Measurements from ENCODE around the gene PRG2. TPM values are rescaled to one million over a fixed set of nuclear protein-coding genes. Genes with fewer than 3 reads are reported as not detected.

PRG2 gene
- under 1 TPM; 0.45 to 0.60 TPM for polyA plus RNA-seq

- Histone ChIP-seq H3K36me3 (ENCODE audit: control insufficient read depth in 2 of 2, insufficient read depth in 2 of 2, low read length in 1 of 2) (no peaks in the 10 kb centered on the region), H3K9me3 (ENCODE audit: control insufficient read depth in 2 of 2, insufficient read depth in 1 of 2, low read depth in 1 of 2, low read length in 1 of 2) (no peaks in the 10 kb centered on the region), H3K27me3 (ENCODE audit: control insufficient read depth in 1 of 2, insufficient read depth in 2 of 2, low read length in 2 of 2) (no peaks in the 10 kb centered on the region), H3K4me3 (ENCODE audit: low read depth in 1 of 2, low read length in 2 of 2) (no peak within 1 kb of the TSS), H3K27ac (ENCODE audit: low read depth in 2 of 2, low read length in 1 of 2) (no peak within 1 kb of the TSS), H3K4me1 (ENCODE audit: control insufficient read depth in 2 of 2, insufficient read depth in 2 of 2, low read length in 1 of 2) (no peaks in the 10 kb centered on the region)
- 78 to 84% methylated on average over 2 of the region's 2 CpGs for WGBS, 2 donors
Observed at GRCh38 chr11:57390535-57390934, at the start of gene PRG2. TSS of gene PRG2 (minus strand) at chr11:57390650. CDS start at chr11:57389944, 706 bp downstream.

- no peaks in the 10 kb centered on the region for H3K27me3 ChIP-seq (ENCODE audit: control insufficient read depth in 1 of 2, insufficient read depth in 2 of 2, low read length in 2 of 2)
- H3K4me3 ChIP-seq (ENCODE audit: low read depth in 1 of 2, low read length in 2 of 2), result no peak overlapping the region
- no peak overlapping the region for H3K27ac ChIP-seq (ENCODE audit: low read depth in 2 of 2, low read length in 1 of 2)
- H3K9me3 ChIP-seq (ENCODE audit: control insufficient read depth in 2 of 2, insufficient read depth in 1 of 2, low read depth in 1 of 2, low read length in 1 of 2), result no peaks in the 10 kb centered on the region
- no peaks in the 10 kb centered on the region for H3K4me1 ChIP-seq (ENCODE audit: control insufficient read depth in 2 of 2, insufficient read depth in 2 of 2, low read length in 1 of 2)
- 80 to 85% methylated on average over 6 of the region's 6 CpGs for WGBS, 2 donors
- no peaks in the 10 kb centered on the region for H3K36me3 ChIP-seq (ENCODE audit: control insufficient read depth in 2 of 2, insufficient read depth in 2 of 2, low read length in 1 of 2)
Observed at GRCh38 chr11:57439786-57440185, 49.3 kb upstream of the PRG2 start.

GRCh38 chr11:57438345-57439285 is 48.2 kb upstream of the PRG2 start:
- 82 to 86% methylated on average over 12 of the region's 12 CpGs for WGBS, 2 donors
- no peaks in the 10 kb centered on the region for H3K9me3 ChIP-seq (ENCODE audit: control insufficient read depth in 2 of 2, insufficient read depth in 1 of 2, low read depth in 1 of 2, low read length in 1 of 2)
- H3K27me3 ChIP-seq (ENCODE audit: control insufficient read depth in 1 of 2, insufficient read depth in 2 of 2, low read length in 2 of 2), result no peaks in the 10 kb centered on the region
- no peak overlapping the region for H3K27ac ChIP-seq (ENCODE audit: low read depth in 2 of 2, low read length in 1 of 2)
- no peaks in the 10 kb centered on the region for H3K4me1 ChIP-seq (ENCODE audit: control insufficient read depth in 2 of 2, insufficient read depth in 2 of 2, low read length in 1 of 2)
- H3K36me3 ChIP-seq (ENCODE audit: control insufficient read depth in 2 of 2, insufficient read depth in 2 of 2, low read length in 1 of 2), result no peaks in the 10 kb centered on the region
- H3K4me3 ChIP-seq (ENCODE audit: low read depth in 1 of 2, low read length in 2 of 2), result no peak overlapping the region

GRCh38 chr11:57436031-57436430 is 45.6 kb upstream of the PRG2 start:
- no peaks in the 10 kb centered on the region for H3K9me3 ChIP-seq (ENCODE audit: control insufficient read depth in 2 of 2, insufficient read depth in 1 of 2, low read depth in 1 of 2, low read length in 1 of 2)
- WGBS, 2 donors, result 77 to 83% methylated on average over 7 of the region's 7 CpGs
- H3K27ac ChIP-seq (ENCODE audit: low read depth in 2 of 2, low read length in 1 of 2), result no peak overlapping the region
- no peaks in the 10 kb centered on the region for H3K4me1 ChIP-seq (ENCODE audit: control insufficient read depth in 2 of 2, insufficient read depth in 2 of 2, low read length in 1 of 2)
- H3K4me3 ChIP-seq (ENCODE audit: low read depth in 1 of 2, low read length in 2 of 2), result no peak overlapping the region
- H3K27me3 ChIP-seq (ENCODE audit: control insufficient read depth in 1 of 2, insufficient read depth in 2 of 2, low read length in 2 of 2), result no peaks in the 10 kb centered on the region
- no peaks in the 10 kb centered on the region for H3K36me3 ChIP-seq (ENCODE audit: control insufficient read depth in 2 of 2, insufficient read depth in 2 of 2, low read length in 1 of 2)

- Histone ChIP-seq H3K27me3 (ENCODE audit: control insufficient read depth in 1 of 2, insufficient read depth in 2 of 2, low read length in 2 of 2) (no peaks in the 10 kb centered on the region), H3K27ac (ENCODE audit: low read depth in 2 of 2, low read length in 1 of 2) (peak overlapping the region; percentile 60 to 76), H3K4me3 (ENCODE audit: low read depth in 1 of 2, low read length in 2 of 2) (no peak overlapping the region), H3K4me1 (ENCODE audit: control insufficient read depth in 2 of 2, insufficient read depth in 2 of 2, low read length in 1 of 2) (no peaks in the 10 kb centered on the region), H3K9me3 (ENCODE audit: control insufficient read depth in 2 of 2, insufficient read depth in 1 of 2, low read depth in 1 of 2, low read length in 1 of 2) (no peaks in the 10 kb centered on the region), H3K36me3 (ENCODE audit: control insufficient read depth in 2 of 2, insufficient read depth in 2 of 2, low read length in 1 of 2) (no peaks in the 10 kb centered on the region)
- WGBS, 2 donors, result 45 to 55% methylated on average over 15 of the region's 15 CpGs
Observed at GRCh38 chr11:57434640-57435546, 44.4 kb upstream of the PRG2 start.

GRCh38 chr11:57432714-57433163 is 42.3 kb upstream of the PRG2 start:
- H3K4me1 ChIP-seq (ENCODE audit: control insufficient read depth in 2 of 2, insufficient read depth in 2 of 2, low read length in 1 of 2), result no peaks in the 10 kb centered on the region
- H3K9me3 ChIP-seq (ENCODE audit: control insufficient read depth in 2 of 2, insufficient read depth in 1 of 2, low read depth in 1 of 2, low read length in 1 of 2), result no peaks in the 10 kb centered on the region
- 64 to 71% methylated on average over 7 of the region's 7 CpGs for WGBS, 2 donors
- no peak overlapping the region for H3K27ac ChIP-seq (ENCODE audit: low read depth in 2 of 2, low read length in 1 of 2)
- H3K36me3 ChIP-seq (ENCODE audit: control insufficient read depth in 2 of 2, insufficient read depth in 2 of 2, low read length in 1 of 2), result no peaks in the 10 kb centered on the region
- no peaks in the 10 kb centered on the region for H3K27me3 ChIP-seq (ENCODE audit: control insufficient read depth in 1 of 2, insufficient read depth in 2 of 2, low read length in 2 of 2)
- no peak overlapping the region for H3K4me3 ChIP-seq (ENCODE audit: low read depth in 1 of 2, low read length in 2 of 2)

- WGBS, 2 donors, result 53 to 56% methylated on average over 5 of the region's 5 CpGs
Observed at GRCh38 chr11:57432149-57432561, 41.7 kb upstream of the PRG2 start.

GRCh38 chr11:57430952-57431351 is 40.5 kb upstream of the PRG2 start:
- Histone ChIP-seq H3K27ac (ENCODE audit: low read depth in 2 of 2, low read length in 1 of 2) (no peak overlapping the region), H3K4me3 (ENCODE audit: low read depth in 1 of 2, low read length in 2 of 2) (no peak overlapping the region), H3K36me3 (ENCODE audit: control insufficient read depth in 2 of 2, insufficient read depth in 2 of 2, low read length in 1 of 2) (no peaks in the 10 kb centered on the region), H3K4me1 (ENCODE audit: control insufficient read depth in 2 of 2, insufficient read depth in 2 of 2, low read length in 1 of 2) (peaks cover 3 to 4% of the 10 kb centered on the region in 2 donors), H3K27me3 (ENCODE audit: control insufficient read depth in 1 of 2, insufficient read depth in 2 of 2, low read length in 2 of 2) (no peaks in the 10 kb centered on the region), H3K9me3 (ENCODE audit: control insufficient read depth in 2 of 2, insufficient read depth in 1 of 2, low read depth in 1 of 2, low read length in 1 of 2) (no peaks in the 10 kb centered on the region)
- WGBS, 2 donors, result 79 to 95% methylated on average over 1 of the region's 1 CpG

More at GRCh38 chr11:57432149-57432561, 41.7 kb upstream of the PRG2 start:
- Histone ChIP-seq H3K4me3 (ENCODE audit: low read depth in 1 of 2, low read length in 2 of 2) (no peak overlapping the region), H3K4me1 (ENCODE audit: control insufficient read depth in 2 of 2, insufficient read depth in 2 of 2, low read length in 1 of 2) (no peaks in the 10 kb centered on the region), H3K9me3 (ENCODE audit: control insufficient read depth in 2 of 2, insufficient read depth in 1 of 2, low read depth in 1 of 2, low read length in 1 of 2) (no peaks in the 10 kb centered on the region), H3K27ac (ENCODE audit: low read depth in 2 of 2, low read length in 1 of 2) (no peak overlapping the region), H3K36me3 (ENCODE audit: control insufficient read depth in 2 of 2, insufficient read depth in 2 of 2, low read length in 1 of 2) (no peaks in the 10 kb centered on the region), H3K27me3 (ENCODE audit: control insufficient read depth in 1 of 2, insufficient read depth in 2 of 2, low read length in 2 of 2) (no peaks in the 10 kb centered on the region)

- WGBS, 2 donors, result 49 to 57% methylated on average over 4 of the region's 4 CpGs
- Histone ChIP-seq H3K27me3 (ENCODE audit: control insufficient read depth in 1 of 2, insufficient read depth in 2 of 2, low read length in 2 of 2) (no peaks in the 10 kb centered on the region), H3K9me3 (ENCODE audit: control insufficient read depth in 2 of 2, insufficient read depth in 1 of 2, low read depth in 1 of 2, low read length in 1 of 2) (no peaks in the 10 kb centered on the region), H3K4me1 (ENCODE audit: control insufficient read depth in 2 of 2, insufficient read depth in 2 of 2, low read length in 1 of 2) (peaks cover 4 to 13% of the 10 kb centered on the region in 2 donors), H3K27ac (ENCODE audit: low read depth in 2 of 2, low read length in 1 of 2) (no peak overlapping the region), H3K36me3 (ENCODE audit: control insufficient read depth in 2 of 2, insufficient read depth in 2 of 2, low read length in 1 of 2) (no peaks in the 10 kb centered on the region), H3K4me3 (ENCODE audit: low read depth in 1 of 2, low read length in 2 of 2) (no peak overlapping the region)
Observed at GRCh38 chr11:57429946-57430345, 39.5 kb upstream of the PRG2 start.
